Measurements from ENCODE around the gene CADM4. TPM values are rescaled to one million over a fixed set of nuclear protein-coding genes. Genes with fewer than 3 reads are reported as not detected.

CADM4 gene
- total and polyA plus RNA-seq, 9 of the 15 experiments (the other 6 are each of a cell fraction or from before 2014, with no cell fraction given): 0.03 to 4.6 (median 1.3) TPM

DNA sequence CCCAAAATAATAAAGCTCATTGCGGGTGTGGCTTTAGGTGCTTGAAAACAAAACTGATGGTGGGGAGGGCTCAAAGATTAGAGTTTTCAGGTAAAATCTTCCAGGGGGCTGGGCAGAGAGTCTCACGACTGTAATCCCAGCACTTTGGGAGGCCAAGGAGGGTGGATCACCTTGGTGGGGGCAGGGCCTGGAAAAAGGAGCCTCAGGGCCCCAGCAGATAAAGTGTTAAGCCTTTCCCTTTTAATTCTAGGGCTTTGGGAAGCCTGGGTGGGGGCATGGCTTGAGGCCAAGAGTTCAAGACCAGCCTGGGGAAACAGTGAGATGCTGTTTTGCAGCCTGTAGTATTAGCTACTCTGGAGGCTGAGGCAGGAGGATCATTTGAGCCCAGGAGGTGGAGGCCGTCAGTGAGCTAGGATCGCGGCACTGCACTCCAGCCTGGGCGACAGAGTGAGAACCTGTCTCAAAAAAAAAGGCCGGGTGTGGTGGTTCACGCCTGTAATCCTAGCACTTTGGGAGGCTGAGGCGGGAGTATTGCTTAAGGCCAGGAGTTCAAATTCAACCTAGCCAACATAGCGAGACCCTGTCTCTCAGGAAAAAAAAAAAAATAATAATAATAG, 45.5 kb downstream of the CADM4 start:
- no peaks in the 10 kb centered on the region for H3K9me1 ChIP-seq (ENCODE audit: control insufficient read depth, insufficient read depth, low read length)
- 75% methylated on average over 9 of the region's 10 CpGs for WGBS (ENCODE audit: insufficient coverage, low coverage, missing lambda C conversion rate)
- H3K4me2 ChIP-seq (ENCODE audit: insufficient read depth, low read length): peak overlapping the region; percentile 75; the same call in 1 of the 2 replicates
- peaks cover 41% of the 10 kb centered on the region for H3K79me2 ChIP-seq (ENCODE audit: control insufficient read depth, insufficient read depth, low read length)
- H3K9me3 ChIP-seq (replicated peaks; ENCODE audit: control insufficient read depth, insufficient read depth, low read depth, low read length): no peaks in the 10 kb centered on the region
- H3K36me3 ChIP-seq (ENCODE audit: control insufficient read depth, insufficient read depth, low read length): peaks cover 36% of the 10 kb centered on the region; the same call in 2 of the 3 replicates
- DNase-seq (ENCODE audit: extremely low read depth in 1 of 4, low spot score in 3 of 4) (no peak), FAIRE-seq (no peak), ATAC-seq (no peak)
- TF ChIP-seq SMARCC2 (IDR thresholded peaks at IDR 0.05; ENCODE audit: low read depth): no peak
- TF ChIP-seq CBFA2T2 (conservative IDR thresholded peaks at IDR 0.05): no peak
- TF ChIP-seq, protein P1, sequence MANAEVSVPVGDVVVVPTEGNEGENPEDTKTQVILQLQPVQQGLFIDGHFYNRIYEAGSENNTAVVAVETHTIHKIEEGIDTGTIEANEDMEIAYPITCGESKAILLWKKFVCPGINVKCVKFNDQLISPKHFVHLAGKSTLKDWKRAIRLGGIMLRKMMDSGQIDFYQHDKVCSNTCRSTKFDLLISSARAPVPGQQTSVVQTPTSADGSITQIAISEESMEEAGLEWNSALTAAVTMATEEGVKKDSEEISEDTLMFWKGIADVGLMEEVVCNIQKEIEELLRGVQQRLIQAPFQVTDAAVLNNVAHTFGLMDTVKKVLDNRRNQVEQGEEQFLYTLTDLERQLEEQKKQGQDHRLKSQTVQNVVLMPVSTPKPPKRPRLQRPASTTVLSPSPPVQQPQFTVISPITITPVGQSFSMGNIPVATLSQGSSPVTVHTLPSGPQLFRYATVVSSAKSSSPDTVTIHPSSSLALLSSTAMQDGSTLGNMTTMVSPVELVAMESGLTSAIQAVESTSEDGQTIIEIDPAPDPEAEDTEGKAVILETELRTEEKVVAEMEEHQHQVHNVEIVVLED (CRISPR knock-in tag; IDR thresholded peaks at IDR 0.05): no peak
- TF ChIP-seq, protein P2, sequence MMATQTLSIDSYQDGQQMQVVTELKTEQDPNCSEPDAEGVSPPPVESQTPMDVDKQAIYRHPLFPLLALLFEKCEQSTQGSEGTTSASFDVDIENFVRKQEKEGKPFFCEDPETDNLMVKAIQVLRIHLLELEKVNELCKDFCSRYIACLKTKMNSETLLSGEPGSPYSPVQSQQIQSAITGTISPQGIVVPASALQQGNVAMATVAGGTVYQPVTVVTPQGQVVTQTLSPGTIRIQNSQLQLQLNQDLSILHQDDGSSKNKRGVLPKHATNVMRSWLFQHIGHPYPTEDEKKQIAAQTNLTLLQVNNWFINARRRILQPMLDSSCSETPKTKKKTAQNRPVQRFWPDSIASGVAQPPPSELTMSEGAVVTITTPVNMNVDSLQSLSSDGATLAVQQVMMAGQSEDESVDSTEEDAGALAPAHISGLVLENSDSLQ (IDR thresholded peaks at IDR 0.05): no peak
- no peak for TF ChIP-seq SMARCE1 (IDR thresholded peaks at IDR 0.05)
- no peak for TF ChIP-seq FOS (IDR thresholded peaks at IDR 0.05; ENCODE audit: extremely low read depth, insufficient read length)
- no peak for TF ChIP-seq NFATC3 (IDR thresholded peaks at IDR 0.05)
- TF ChIP-seq, protein P3, sequence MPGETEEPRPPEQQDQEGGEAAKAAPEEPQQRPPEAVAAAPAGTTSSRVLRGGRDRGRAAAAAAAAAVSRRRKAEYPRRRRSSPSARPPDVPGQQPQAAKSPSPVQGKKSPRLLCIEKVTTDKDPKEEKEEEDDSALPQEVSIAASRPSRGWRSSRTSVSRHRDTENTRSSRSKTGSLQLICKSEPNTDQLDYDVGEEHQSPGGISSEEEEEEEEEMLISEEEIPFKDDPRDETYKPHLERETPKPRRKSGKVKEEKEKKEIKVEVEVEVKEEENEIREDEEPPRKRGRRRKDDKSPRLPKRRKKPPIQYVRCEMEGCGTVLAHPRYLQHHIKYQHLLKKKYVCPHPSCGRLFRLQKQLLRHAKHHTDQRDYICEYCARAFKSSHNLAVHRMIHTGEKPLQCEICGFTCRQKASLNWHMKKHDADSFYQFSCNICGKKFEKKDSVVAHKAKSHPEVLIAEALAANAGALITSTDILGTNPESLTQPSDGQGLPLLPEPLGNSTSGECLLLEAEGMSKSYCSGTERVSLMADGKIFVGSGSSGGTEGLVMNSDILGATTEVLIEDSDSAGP (CRISPR knock-in tag; IDR thresholded peaks at IDR 0.05): no peak
- TF ChIP-seq ZNF133 (CRISPR knock-in tag; IDR thresholded peaks at IDR 0.05): no peak
- TF ChIP-seq NFIC (IDR thresholded peaks at IDR 0.05): peak; percentile 14; the same call in 1 of the 2 replicates
- peak; percentile 53; the same call in 1 of the 2 replicates for TF ChIP-seq BCOR (IDR thresholded peaks at IDR 0.05)
- TF ChIP-seq LEF1 (IDR thresholded peaks at IDR 0.05): no peak
- no peak for TF ChIP-seq EP300 (IDR thresholded peaks at IDR 0.05; ENCODE audit: low read length)
- in situ Hi-C loops (cut with MboI): no loop called here
- BruUV-seq (replicated peaks): no TSS peak
- H3K27me3 ChIP-seq (ENCODE audit: control insufficient read depth in 2 of 2, insufficient read depth in 2 of 2, low read length in 2 of 2): no peaks in the 10 kb centered on the region
- intact Hi-C loops (cut with micrococcal nuclease): no loop called here
- ChIA-PET POLR2A (interaction anchor here (0.8 to 5.6 kb wide), 7 partner anchors 8 to 1407 kb away, joined by 3 to 60 read pairs (median 4); partner anchors contain the start of genes RELB and SRRM5), CTCF (ENCODE audit: low intra/inter-chr PET ratio) (interaction anchor here (1.9 kb wide), 1 partner anchor 146 kb away, joined by 9 read pairs; no protein-coding TSS in a partner anchor)
- 0 out of 2 replicates have a peak overlapping the region, but pooled peaks have one; percentile 75 for H2AFZ ChIP-seq (ENCODE audit: low read depth, low read length)
- peaks cover 15 to 47% of the 10 kb centered on the region in 2 experiments; a peak in 4 of 5 replicates for H3K4me1 ChIP-seq (replicated peaks in 1 of 2; ENCODE audit: control insufficient read depth in 2 of 2, insufficient read depth in 2 of 2, low read length in 2 of 2)
- H3K27ac ChIP-seq (ENCODE audit: extremely low read depth, low read depth, low read length): peak overlapping the region; percentile 81; the same call in 2 of the 3 replicates
- peak overlapping the region in 1 of 2 experiments; percentile 45; a peak in 2 of 4 replicates for H3K9ac ChIP-seq (ENCODE audit: insufficient read depth in 1 of 2, low read depth in 2 of 2, low read length in 2 of 2)
- H4K20me1 ChIP-seq (replicated peaks; ENCODE audit: control insufficient read depth, insufficient read depth, low read length): no peaks in the 10 kb centered on the region
- peak overlapping the region; percentile 76; the same call in 1 of the 2 replicates for H3K4me3 ChIP-seq
